OCI-LY1 (cell line): ENCODE measurements around the gene CD74.

Experiments
- H2AFZ ChIP-seq: fragments of 200-600 bp; sonication (generic), shearing (Covaris generic); 2 replicates; pipeline ENCODE4 v1.6.0; 2014; ENCODE audit warnings: antibody characterized with exemption, mild to moderate bottlenecking, low read length
- H3F3A ChIP-seq: fragments of 200-600 bp; sonication (generic), shearing (Covaris generic); 2 replicates; pipeline ENCODE4 v1.6.0; 2014; ENCODE audit warnings: mild to moderate bottlenecking, antibody characterized with exemption, low read length, moderate library complexity; ENCODE audit not compliant: insufficient read depth
- H3K27ac ChIP-seq: fragments of 200-600 bp; sonication (generic); 2 replicates; pipeline ENCODE4 v1.5.1; 2014; ENCODE audit warnings: low read length, mixed run types, mild to moderate bottlenecking, low read depth; ENCODE audit not compliant: poor library complexity, severe bottlenecking
- H3K27me3 ChIP-seq: fragments of 200-600 bp; sonication (generic); 2 replicates; pipeline ENCODE4 v1.6.0; 2014; ENCODE audit warnings: antibody characterized with exemption, mild to moderate bottlenecking, low read length, moderate library complexity; ENCODE audit not compliant: insufficient read depth
- H3K36me3 ChIP-seq: fragments of 200-600 bp; sonication (generic); 2 replicates; pipeline ENCODE4 v1.6.1; 2014; ENCODE audit warnings: mild to moderate bottlenecking, antibody characterized with exemption, low read length, moderate library complexity, mixed read lengths; ENCODE audit not compliant: insufficient read depth
- H3K4me1 ChIP-seq: fragments of 200-600 bp; sonication (generic); 2 replicates; pipeline ENCODE4 v1.5.1; 2014; ENCODE audit warnings: mild to moderate bottlenecking, low read length, moderate library complexity; ENCODE audit not compliant: insufficient read depth, severe bottlenecking
- H3K4me2 ChIP-seq: fragments of 200-600 bp; sonication (generic), shearing (Covaris generic); 2 replicates; pipeline ENCODE4 v1.6.1; 2014; ENCODE audit warnings: low read length
- H3K4me3 ChIP-seq: fragments of 200-600 bp; sonication (generic); 2 replicates; pipeline ENCODE4 v1.5.1; 2014; ENCODE audit warnings: low read length, low read depth, mild to moderate bottlenecking, mixed read lengths; ENCODE audit not compliant: poor library complexity, severe bottlenecking
- H3K79me2 ChIP-seq: fragments of 200-600 bp; shearing (Covaris generic); 2 replicates; pipeline ENCODE4 v1.6.1; 2016; ENCODE audit warnings: mixed run types, low read length, mixed read lengths; ENCODE audit not compliant: insufficient read depth
- H3K9ac ChIP-seq: fragments of 200-600 bp; sonication (generic), shearing (Covaris generic); 2 replicates; pipeline ENCODE4 v1.6.1; 2014; ENCODE audit warnings: mild to moderate bottlenecking, low read length, mixed read lengths
- H3K9me2 ChIP-seq: fragments of 200-600 bp; sonication (generic), shearing (Covaris generic); 2 replicates; pipeline ENCODE4 v1.6.1; 2014; ENCODE audit warnings: low read depth, mild to moderate bottlenecking, low read length, mixed read lengths
- H3K9me3 ChIP-seq: fragments of 200-600 bp; shearing (Covaris generic); 2 replicates; pipeline ENCODE4 v1.6.1; 2014; ENCODE audit warnings: low read length, mixed read lengths
- H4K20me1 ChIP-seq: fragments of 200-600 bp; sonication (generic), shearing (Covaris generic); 2 replicates; pipeline ENCODE4 v1.6.0; 2016; ENCODE audit warnings: mild to moderate bottlenecking, low read length; ENCODE audit not compliant: insufficient read depth
- CTCF ChIP-seq: fragments of 200-600 bp; sonication (generic), shearing (Covaris generic); IDR thresholded peaks from 2 replicates; pipeline ENCODE4 v1.5.1; 2017; ENCODE audit warnings: mild to moderate bottlenecking, antibody characterized with exemption, low read length, moderate library complexity, mixed read lengths
- EZH2 ChIP-seq: fragments of 200-600 bp; sonication (generic), shearing (Covaris generic); IDR thresholded peaks from 2 replicates; pipeline ENCODE4 v1.8.0; 2017; ENCODE audit warnings: borderline replicate concordance, mixed run types, mild to moderate bottlenecking, antibody characterized with exemption, low read length, moderate library complexity, mixed read lengths

Gene CD74

DNA sequence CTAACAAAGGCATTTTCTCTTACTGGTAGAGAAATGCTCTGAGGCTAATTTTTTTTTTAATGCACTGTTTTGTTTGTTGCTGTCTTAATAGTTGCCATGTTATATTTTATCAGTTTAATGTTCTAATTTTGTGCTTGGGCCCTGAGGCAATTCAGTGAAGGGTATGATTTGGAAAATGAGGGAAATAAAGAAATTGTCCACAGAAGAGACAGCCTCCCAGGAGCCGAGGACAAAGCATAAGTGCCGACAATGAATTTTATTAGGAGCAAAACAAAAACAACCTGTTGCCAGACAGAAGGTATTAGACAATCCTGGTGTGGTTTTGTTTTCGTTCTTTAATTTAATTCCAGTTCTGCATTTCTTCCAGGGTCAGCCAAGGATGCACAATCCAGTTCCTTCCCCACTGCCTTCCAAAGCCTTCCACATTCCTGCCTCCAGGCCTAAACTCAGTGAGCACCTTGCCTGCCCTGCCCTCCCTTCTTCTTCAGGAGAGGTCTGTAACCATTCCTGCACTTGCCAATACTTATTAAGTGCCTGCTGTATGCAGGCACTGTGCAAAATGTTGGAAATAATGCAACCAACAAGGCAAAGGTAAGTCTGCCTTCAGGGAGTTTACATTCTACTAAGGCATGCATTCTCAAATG lies 59.6 kb downstream of the CD74 start:
- no peak overlapping the region for H3K4me2 ChIP-seq
- no peak overlapping the region for H3K27ac ChIP-seq

DNA sequence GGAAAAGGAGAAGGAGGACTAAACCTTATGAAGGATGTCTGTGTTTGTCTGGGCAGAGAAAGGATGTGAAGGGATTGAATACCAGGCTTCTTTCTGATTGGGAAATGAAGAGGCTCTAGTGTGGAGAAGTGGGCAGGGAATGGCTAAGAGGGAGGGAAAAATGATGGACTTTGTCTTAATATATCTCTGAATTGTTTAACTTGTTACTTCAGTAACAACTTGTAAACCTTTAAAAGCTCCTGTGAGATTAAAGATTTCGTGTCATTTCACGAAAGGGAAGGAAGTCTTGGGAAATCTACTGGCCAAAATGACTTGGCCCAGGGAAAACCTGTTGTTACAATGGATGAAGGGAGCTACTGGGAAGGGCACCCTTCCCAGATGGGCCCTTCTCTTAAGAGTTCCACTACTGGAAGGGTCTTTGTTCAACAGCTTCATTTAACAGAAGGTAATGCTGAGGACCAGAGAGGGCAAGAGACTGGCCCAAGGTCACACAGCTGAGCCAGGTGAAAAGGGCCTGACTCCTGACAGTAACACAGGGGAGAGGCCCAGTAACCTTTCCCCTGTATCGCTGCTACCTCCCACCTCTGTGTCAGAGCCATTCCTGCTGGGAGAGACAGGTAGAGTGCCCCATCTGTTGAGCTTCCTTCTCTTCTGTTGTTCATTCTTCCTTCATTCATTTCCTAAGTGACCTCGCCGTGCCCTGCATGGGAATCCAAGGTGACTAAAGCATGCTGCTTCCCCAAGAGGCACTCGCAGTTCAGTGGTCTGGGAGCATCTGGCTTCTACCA lies 60.3 kb downstream of the CD74 start:
- TF ChIP-seq EZH2 (no peak), CTCF (no peak)
- H2AFZ ChIP-seq = no peak overlapping the region
- H3K27ac ChIP-seq = no peak overlapping the region
- no peaks in the 10 kb centered on the region for H3K79me2 ChIP-seq
- no peak overlapping the region for H3K4me2 ChIP-seq
- H3K4me1 ChIP-seq = peaks cover 9% of the 10 kb centered on the region
- H3K27me3 ChIP-seq = no peaks in the 10 kb centered on the region
- H3F3A ChIP-seq = no peaks in the 10 kb centered on the region
- H3K36me3 ChIP-seq = no peaks in the 10 kb centered on the region
- H3K4me3 ChIP-seq = no peak overlapping the region
- H3K9me2 ChIP-seq = no peaks in the 10 kb centered on the region
- no peak overlapping the region for H3K9ac ChIP-seq
- no peaks in the 10 kb centered on the region for H3K9me3 ChIP-seq
- no peaks in the 10 kb centered on the region for H4K20me1 ChIP-seq

More for the DNA sequence above, 59.6 kb downstream of the CD74 start:
- H3K9ac ChIP-seq = no peak overlapping the region
- no peaks in the 10 kb centered on the region for H3K9me2 ChIP-seq
- no peak overlapping the region for H3K4me3 ChIP-seq
- no peaks in the 10 kb centered on the region for H3K27me3 ChIP-seq
- peaks cover 9% of the 10 kb centered on the region for H3K4me1 ChIP-seq
- no peaks in the 10 kb centered on the region for H3K9me3 ChIP-seq
- no peak for TF ChIP-seq CTCF
- TF ChIP-seq EZH2 = no peak
- peaks cover 3% of the 10 kb centered on the region for H3K79me2 ChIP-seq
- H3K36me3 ChIP-seq = no peaks in the 10 kb centered on the region
- H2AFZ ChIP-seq = no peak overlapping the region
- no peaks in the 10 kb centered on the region for H3F3A ChIP-seq
- H4K20me1 ChIP-seq = no peaks in the 10 kb centered on the region
